B cell (primary cell): Measurements from ENCODE around the gene INTS15.

ENCODE experiments used
- CTCF ChIP-seq: fragments of 200-600 bp; IDR thresholded peaks from one replicate; pipeline ENCODE4 v1.8.0; 2022; ENCODE audit warnings: antibody characterized with exemption, mild to moderate bottlenecking
- EZH2 ChIP-seq: IDR thresholded peaks from 2 replicates; pipeline ENCODE4 v1.6.1; 2012; ENCODE audit warnings: borderline replicate concordance, low read depth, mild to moderate bottlenecking, moderate library complexity, low read length; ENCODE audit not compliant: insufficient read depth, poor library complexity, severe bottlenecking

DNA sequence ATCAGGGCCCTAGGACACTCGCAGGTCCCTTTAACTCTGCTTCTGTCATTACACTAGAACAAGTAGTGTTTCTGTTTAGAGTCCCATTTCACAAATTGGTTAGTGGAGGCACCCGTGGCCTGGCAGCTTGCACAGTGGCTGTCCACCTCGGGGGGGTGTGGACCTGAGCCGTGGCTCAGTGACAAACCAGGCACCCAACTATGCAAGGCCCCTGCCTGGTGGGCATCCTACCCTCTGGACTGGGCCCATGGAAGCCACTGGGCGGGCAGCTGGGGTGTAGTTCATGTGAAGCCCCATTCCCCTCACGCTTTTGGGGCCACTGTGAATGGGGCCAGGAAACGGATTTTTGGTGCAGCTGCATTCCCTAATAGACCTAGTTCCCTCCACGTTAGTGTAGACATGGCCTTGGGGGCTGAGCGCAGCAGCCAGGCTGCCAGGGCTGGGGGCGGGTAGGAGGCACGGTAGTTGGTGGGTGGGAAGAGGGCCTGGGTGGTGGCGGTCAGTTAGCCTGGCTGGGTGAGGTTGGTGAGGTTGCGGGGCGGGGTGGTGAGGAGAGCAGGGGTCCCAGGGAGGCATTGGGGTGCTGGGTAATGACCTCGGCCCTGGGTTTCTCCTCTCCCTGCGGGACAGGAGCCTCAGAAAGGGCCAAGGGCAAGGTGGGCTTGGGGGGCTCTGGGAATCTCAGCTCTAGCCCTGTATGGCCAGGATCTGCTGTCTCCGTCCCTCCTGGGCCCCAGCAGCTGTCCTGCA is 66.0 kb downstream of the INTS15 start:
- no peak for TF ChIP-seq CTCF
- no peak for TF ChIP-seq EZH2
